ENCODE results near the gene ACADM. TPM values are rescaled to one million over a fixed set of nuclear protein-coding genes. Genes with fewer than 3 reads are reported as not detected.

Gene ACADM
- total and polyA plus RNA-seq, 2 of the 13 experiments (the other 11 are each of a cell fraction or from before 2014, with no cell fraction given), result 43.7 to 92.2 TPM

DNA sequence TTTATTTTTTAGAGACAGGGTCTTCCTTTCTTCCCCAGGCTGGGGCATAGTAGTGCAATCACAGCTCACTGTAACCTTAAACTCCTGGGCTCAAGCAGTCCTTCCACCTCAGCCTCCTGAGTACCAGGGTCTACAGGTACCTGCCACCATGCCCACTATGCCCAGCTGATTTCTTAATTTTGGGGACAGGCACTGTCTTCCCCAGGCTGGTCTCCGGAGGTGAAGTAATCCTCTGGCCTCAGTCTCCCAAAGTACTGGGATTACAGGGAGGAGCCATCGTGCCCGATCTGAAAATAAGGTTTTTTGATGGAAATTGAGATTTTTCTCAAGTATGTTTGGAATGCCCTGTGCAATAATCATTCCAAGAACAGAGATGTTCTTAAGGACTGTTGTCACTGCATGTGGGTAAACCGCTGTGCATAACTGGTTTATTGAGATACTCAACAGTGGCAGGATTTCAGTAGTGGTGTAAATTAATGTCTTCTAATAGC is 71.2 kb downstream of the ACADM start (continued):
- TF ChIP-seq ZNF503 (CRISPR knock-in tag; IDR thresholded peaks at IDR 0.05), result 0 out of 2 replicates have a peak, but pooled peaks have one; percentile 27
- TF ChIP-seq NCOA2 (CRISPR knock-in tag; IDR thresholded peaks at IDR 0.05), result no peak

GRCh38 chr1:75796376-75797272 is 72.1 kb downstream of the ACADM start, which contains the start of gene MSH4:
TSS of gene MSH4 (plus strand) at chr1:75796882. CDS start at chr1:75796986, 104 bp downstream.
- Histone ChIP-seq H3K9ac (ENCODE audit: insufficient read depth, low read depth, low read length) (no peak within 1 kb of the TSS), H3K79me2 (ENCODE audit: insufficient read depth, low read length) (peaks cover 6% of the 10 kb centered on the region), H3K9me3 (ENCODE audit: low read length) (no peaks in the 10 kb centered on the region), H3K4me1 (ENCODE audit: insufficient read depth, low read length) (peaks cover 26% of the 10 kb centered on the region), H3K4me2 (ENCODE audit: low read depth, low read length) (no peak within 1 kb of the TSS), H2AFZ (ENCODE audit: low read length) (no peak within 1 kb of the TSS), H3K27me3 (ENCODE audit: control insufficient read depth in 1 of 2, insufficient read depth in 2 of 2, low read length in 2 of 2) (no peaks in the 10 kb centered on the region), H4K20me1 (ENCODE audit: insufficient read depth, low read length) (peaks cover 51% of the 10 kb centered on the region), H3K36me3 (replicated peaks in 1 of 2; ENCODE audit: control insufficient read depth in 1 of 2, insufficient read depth in 2 of 2, low read length in 2 of 2) (peaks cover 6 to 39% of the 10 kb centered on the region in 2 experiments), H3K4me3 (replicated peaks in 1 of 3; ENCODE audit: insufficient read depth in 1 of 3, low read depth in 2 of 3, low read length in 3 of 3) (no peak within 1 kb of the TSS), H3K27ac (ENCODE audit: extremely low read length, insufficient read depth, low read length) (no peak within 1 kb of the TSS)
- POLR2A ChIA-PET, result interaction anchor here (6.6 kb wide), 1 partner anchor 10 kb away, joined by 54 read pairs; the partner anchor contains the start of gene RABGGTB
- intact Hi-C loops (cut with micrococcal nuclease; ENCODE audit: unreplicated experiment) (no loop called here), in situ Hi-C loops (cut with HindIII; ENCODE audit: extremely low pct_ligation_motif_present, low pct_unique_long_range_greater_than_20kb) (no loop called here)
- FAIRE-seq, result no peak
- BruUV-seq (replicated peaks), result no TSS peak
- DNase-seq (ENCODE audit: low spot score), result peak; percentile 33
- peak; percentile 38 for ATAC-seq
- 88% methylated on average over 34 of the region's 34 CpGs for WGBS (ENCODE audit: low lambda C conversion rate)
- CTCF ChIA-PET (ENCODE audit: low intra/inter-chr PET ratio, low total read pairs), result no interaction called here
- no peak for TF ChIP-seq ARNT (IDR thresholded peaks at IDR 0.05)
- TF ChIP-seq PBX2 (CRISPR knock-in tag; IDR thresholded peaks at IDR 0.05), result no peak
- TF ChIP-seq JUNB (CRISPR knock-in tag; IDR thresholded peaks at IDR 0.05; ENCODE audit: borderline replicate concordance), result no peak
- no peak for TF ChIP-seq ZSCAN30 (CRISPR knock-in tag; IDR thresholded peaks at IDR 0.05)
- TF ChIP-seq MAFK (conservative IDR thresholded peaks at IDR 0.05 in 1 of 2, IDR thresholded peaks at IDR 0.05 in 1 of 2; ENCODE audit: low read length in 2 of 2), result no peak
- no peak for TF ChIP-seq ZNF773 (CRISPR knock-in tag; IDR thresholded peaks at IDR 0.05; ENCODE audit: borderline replicate concordance)
- peak; percentile 66; the same call in 1 of the 2 replicates for TF ChIP-seq BORCS8-MEF2B (CRISPR knock-in tag; IDR thresholded peaks at IDR 0.05)
- peak; percentile 41; the same call in 1 of the 2 replicates for TF ChIP-seq CBX5 (CRISPR knock-in tag; IDR thresholded peaks at IDR 0.05; ENCODE audit: borderline replicate concordance)
- TF ChIP-seq SRY (CRISPR knock-in tag; IDR thresholded peaks at IDR 0.05), result peak; percentile 41; the same call in 1 of the 2 replicates
- TF ChIP-seq FOXP1 (IDR thresholded peaks at IDR 0.05), result no peak
- TF ChIP-seq FOXP1 (CRISPR knock-in tag; IDR thresholded peaks at IDR 0.05), result no peak
- TF ChIP-seq KDM6A (CRISPR knock-in tag; IDR thresholded peaks at IDR 0.05; ENCODE audit: low read depth), result no peak
- no peak for TF ChIP-seq DRAP1 (CRISPR knock-in tag; IDR thresholded peaks at IDR 0.05)
- TF ChIP-seq ZNF781 (CRISPR knock-in tag; IDR thresholded peaks at IDR 0.05; ENCODE audit: borderline replicate concordance, not compliant biosample characterization), result peak; percentile 22
- TF ChIP-seq ZBTB20 (CRISPR knock-in tag; IDR thresholded peaks at IDR 0.05; ENCODE audit: borderline replicate concordance, low read depth), result no peak
